Thyroid gland (tissue), 4 donors: Measurements from ENCODE around the gene USP49. TPM values are rescaled to one million over a fixed set of nuclear protein-coding genes. Genes with fewer than 3 reads are reported as not detected.
"Not testable (repeated sequence)": the region's sequence is repeated elsewhere in the genome, so short reads cannot be mapped to it uniquely, and the experiment has no call there.

Source experiments
- DNase-seq, 2 donors: peaks; one replicate each; pipeline ENCODE4 v3.0.0-alpha.2; 2019
- H3K27ac ChIP-seq, 3 donors: fragments of 200-600 bp; sonication (generic); 1 replicate in 2 of 3; 2 replicates in 1 of 3; pipeline ENCODE4 v1.5.1; 2016 to 2019; ENCODE audit warnings: mild to moderate bottlenecking in 1 of 3, moderate library complexity in 1 of 3
- H3K27me3 ChIP-seq: fragments of 200-600 bp; sonication (generic); one replicate; pipeline ENCODE4 v1.5.1; 2019
- H3K36me3 ChIP-seq, 2 donors: fragments of 200-600 bp; sonication (generic); one replicate each; pipeline ENCODE4 v1.5.1; 2016 to 2019
- H3K4me1 ChIP-seq, 2 donors: fragments of 200-600 bp; sonication (generic); one replicate each; pipeline ENCODE4 v1.5.1; 2017 to 2019
- H3K4me3 ChIP-seq, 3 donors: fragments of 200-600 bp; sonication (generic); replicated peaks in 1 of 3; 1 replicate in 2 of 3; 2 replicates in 1 of 3; pipeline ENCODE4 v1.5.1; 2016; ENCODE audit warnings: mild to moderate bottlenecking in 1 of 3
- H3K9me3 ChIP-seq: fragments of 200-600 bp; sonication (generic); one replicate; pipeline ENCODE4 v1.5.1; 2017
- POLR2A ChIP-seq, 2 donors: fragments of 450-650 bp; IDR thresholded peaks; one replicate each; pipeline ENCODE4 v1.6.1; 2017; ENCODE audit warnings: antibody characterized with exemption in 2 of 2, mild to moderate bottlenecking in 2 of 2, moderate library complexity in 1 of 2
- WGBS, 2 donors: methylation state at CpG; one replicate each; pipeline ENCODE4 v1.1.5; 2017; 5-methylcytosine and 5-hydroxymethylcytosine counted together
- intact Hi-C: fragments of 100-400 bp; cut with DNase I; formaldehyde crosslinking; loops from one replicate; pipeline ENCODE4 v1.15.1; 2023
- total RNA-seq, 4 donors: library from RNA; depleted of rRNA; stranded (reverse); fragments of >200 nt; gene quantifications; one replicate each; pipeline ENCODE4 v1.2.3, GENCODE V29; 2016
- TF ChIP-seq, protein P1 (sequence below), 6 experiments: fragments of 200-600 bp in 3 of 6; fragments of 450-650 bp in 3 of 6; sonication (generic) in 3 of 6; IDR thresholded peaks; one replicate each; pipeline ENCODE4 v1.5.1; 2016 to 2019; ENCODE audit warnings: antibody characterized with exemption in 6 of 6, mild to moderate bottlenecking in 2 of 6, inconsistent platforms in 1 of 6, moderate library complexity in 1 of 6

Gene USP49
- total RNA-seq, 4 donors from 2014 or later, result 9.8 to 17.5 (median 13.8) TPM

DNA sequence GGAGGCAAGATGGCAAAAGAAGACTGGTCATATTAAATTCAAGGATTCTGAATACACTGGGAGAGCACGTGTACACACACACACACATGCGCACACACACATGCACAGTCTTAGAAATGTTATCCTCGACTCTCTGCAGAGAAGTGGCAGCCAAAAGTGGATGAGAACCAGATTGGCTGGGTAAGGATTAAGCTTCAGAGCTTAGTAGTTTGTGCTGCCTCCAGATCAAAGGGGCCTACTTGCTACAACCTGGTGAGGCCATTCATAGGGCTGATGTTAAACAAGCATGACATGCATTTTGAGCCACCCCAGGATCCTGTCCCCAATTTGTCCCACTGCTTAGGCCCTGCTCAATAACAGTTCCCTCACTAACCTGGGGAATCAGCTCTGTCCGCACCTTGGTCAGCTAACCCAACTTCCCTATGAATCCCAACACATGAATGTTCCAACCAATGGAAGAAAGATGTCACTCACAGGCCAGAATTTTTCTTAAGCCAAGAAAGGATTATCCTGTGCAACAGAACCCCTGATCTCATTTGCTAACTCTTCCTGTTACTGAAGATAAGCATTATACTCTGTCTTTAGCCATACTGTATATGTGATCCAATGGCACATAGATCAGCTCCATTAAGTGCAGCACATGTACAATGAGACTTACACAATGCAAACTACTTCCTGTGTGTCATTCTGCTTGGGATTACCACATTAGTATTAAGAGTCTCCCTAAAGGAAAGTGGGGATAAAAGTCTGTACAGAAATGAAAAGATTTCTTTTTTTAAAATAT is 76.7 kb downstream of the USP49 start:
- no peak for DNase-seq
- H3K27ac ChIP-seq, result no peak overlapping the region
- H3K4me1 ChIP-seq, result no peaks in the 10 kb centered on the region
- H3K9me3 ChIP-seq, result no peaks in the 10 kb centered on the region
- TF ChIP-seq POLR2A (IDR thresholded peaks at IDR 0.05), result no peak
- TF ChIP-seq, protein P1, sequence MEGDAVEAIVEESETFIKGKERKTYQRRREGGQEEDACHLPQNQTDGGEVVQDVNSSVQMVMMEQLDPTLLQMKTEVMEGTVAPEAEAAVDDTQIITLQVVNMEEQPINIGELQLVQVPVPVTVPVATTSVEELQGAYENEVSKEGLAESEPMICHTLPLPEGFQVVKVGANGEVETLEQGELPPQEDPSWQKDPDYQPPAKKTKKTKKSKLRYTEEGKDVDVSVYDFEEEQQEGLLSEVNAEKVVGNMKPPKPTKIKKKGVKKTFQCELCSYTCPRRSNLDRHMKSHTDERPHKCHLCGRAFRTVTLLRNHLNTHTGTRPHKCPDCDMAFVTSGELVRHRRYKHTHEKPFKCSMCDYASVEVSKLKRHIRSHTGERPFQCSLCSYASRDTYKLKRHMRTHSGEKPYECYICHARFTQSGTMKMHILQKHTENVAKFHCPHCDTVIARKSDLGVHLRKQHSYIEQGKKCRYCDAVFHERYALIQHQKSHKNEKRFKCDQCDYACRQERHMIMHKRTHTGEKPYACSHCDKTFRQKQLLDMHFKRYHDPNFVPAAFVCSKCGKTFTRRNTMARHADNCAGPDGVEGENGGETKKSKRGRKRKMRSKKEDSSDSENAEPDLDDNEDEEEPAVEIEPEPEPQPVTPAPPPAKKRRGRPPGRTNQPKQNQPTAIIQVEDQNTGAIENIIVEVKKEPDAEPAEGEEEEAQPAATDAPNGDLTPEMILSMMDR (IDR thresholded peaks at IDR 0.05), result no peak
- H3K36me3 ChIP-seq, result no peaks in the 10 kb centered on the region
- WGBS, 2 donors, result 76 to 77% methylated on average over 4 of the region's 4 CpGs
- no peak overlapping the region for H3K4me3 ChIP-seq
- no peaks in the 10 kb centered on the region for H3K27me3 ChIP-seq
- intact Hi-C loops, result no loop called here

DNA sequence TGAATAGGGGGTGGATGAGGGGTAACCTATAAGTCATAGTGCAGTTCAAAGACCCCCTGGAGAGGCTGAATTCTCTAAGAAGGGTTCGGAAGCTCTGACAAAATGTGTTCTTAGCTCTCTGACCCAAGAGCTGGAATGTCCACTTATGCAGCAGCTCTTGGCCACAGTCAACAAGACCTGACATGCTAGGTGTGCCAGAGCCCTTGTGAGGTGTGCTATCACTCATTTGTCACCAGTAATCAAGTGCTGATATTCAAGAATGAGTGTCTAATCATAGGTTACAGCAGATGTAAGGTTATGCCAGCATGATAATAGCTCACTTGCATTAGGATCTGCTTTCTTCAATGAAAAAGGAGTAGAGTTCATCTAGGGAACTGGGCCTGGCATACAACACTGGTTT is 79.6 kb downstream of the USP49 start:
- Histone ChIP-seq H3K4me3 (no peak overlapping the region), H3K27me3 (no peaks in the 10 kb centered on the region), H3K4me1 (no peaks in the 10 kb centered on the region), H3K27ac (no peak overlapping the region), H3K9me3 (no peaks in the 10 kb centered on the region), H3K36me3 (no peaks in the 10 kb centered on the region)
- TF ChIP-seq, protein P1 (IDR thresholded peaks at IDR 0.05), result no peak
- no peak for TF ChIP-seq POLR2A (IDR thresholded peaks at IDR 0.05)
- intact Hi-C loops, result no loop called here
- DNase-seq, result no peak
- 56 to 68% methylated on average over 1 of the region's 1 CpG for WGBS, 2 donors

GRCh38 chr6:41814629-41815028 is 80.5 kb downstream of the USP49 start:
- Histone ChIP-seq H3K27me3 (no peaks in the 10 kb centered on the region), H3K9me3 (no peaks in the 10 kb centered on the region), H3K4me1 (no peaks in the 10 kb centered on the region), H3K27ac (no peak overlapping the region), H3K36me3 (no peaks in the 10 kb centered on the region), H3K4me3 (no peak overlapping the region)
- DNase-seq, result no peak
- intact Hi-C loops, result no loop called here
- 84 to 90% methylated on average over 4 of the region's 4 CpGs for WGBS, 2 donors
- no peak for TF ChIP-seq POLR2A (IDR thresholded peaks at IDR 0.05)
- TF ChIP-seq, protein P1 (IDR thresholded peaks at IDR 0.05), result no peak

DNA sequence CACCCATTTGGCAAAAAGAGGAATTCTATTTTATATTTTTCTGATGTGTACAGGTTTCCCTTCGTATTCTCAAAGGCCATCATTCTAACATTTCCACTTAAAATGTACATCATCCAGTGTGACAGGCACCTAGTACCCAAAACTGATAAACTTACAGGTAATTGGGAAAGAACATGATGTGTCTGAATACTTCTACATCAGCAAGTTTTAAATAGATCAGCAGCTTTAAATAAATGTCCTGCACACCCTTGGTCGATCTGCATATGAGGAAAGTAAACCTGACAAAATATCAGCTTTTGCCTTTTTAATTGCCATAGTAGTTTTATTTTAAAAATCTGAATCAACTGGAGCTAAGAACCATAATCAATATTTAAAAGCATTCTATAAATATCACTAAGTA is 81.2 kb downstream of the USP49 start:
- Histone ChIP-seq H3K27me3 (no peaks in the 10 kb centered on the region), H3K4me3 (no peak overlapping the region), H3K27ac (no peak overlapping the region), H3K4me1 (no peaks in the 10 kb centered on the region), H3K9me3 (no peaks in the 10 kb centered on the region), H3K36me3 (no peaks in the 10 kb centered on the region)
- TF ChIP-seq POLR2A (IDR thresholded peaks at IDR 0.05), result no peak
- TF ChIP-seq, protein P1 (IDR thresholded peaks at IDR 0.05), result no peak
- 90 to 91% methylated on average over 2 of the region's 2 CpGs for WGBS, 2 donors
- DNase-seq, result no peak
- intact Hi-C loops, result no loop called here

DNA sequence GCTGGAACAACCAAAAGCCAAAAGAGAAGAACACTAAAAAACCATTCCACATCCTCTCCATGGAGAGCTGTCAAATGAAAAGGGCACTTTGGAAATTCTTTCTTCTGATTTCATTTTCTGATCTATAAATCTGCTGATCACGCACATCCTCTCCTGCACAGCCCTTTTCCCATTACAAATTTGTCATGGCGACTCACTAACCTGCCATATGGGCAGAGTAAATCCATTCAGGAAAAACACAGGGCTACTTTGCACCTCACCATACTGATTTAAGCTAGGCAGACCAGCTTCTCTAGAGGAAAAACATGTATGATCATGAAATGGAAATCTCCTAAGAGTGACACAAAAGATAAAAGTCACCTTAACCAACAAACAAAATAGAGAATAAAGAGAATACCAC is 81.7 kb downstream of the USP49 start:
- Histone ChIP-seq H3K27ac (no peak overlapping the region), H3K4me3 (no peak overlapping the region), H3K9me3 (no peaks in the 10 kb centered on the region), H3K36me3 (no peaks in the 10 kb centered on the region), H3K4me1 (no peaks in the 10 kb centered on the region), H3K27me3 (no peaks in the 10 kb centered on the region)
- DNase-seq, result no peak
- 91 to 92% methylated on average over 2 of the region's 2 CpGs for WGBS, 2 donors
- intact Hi-C loops, result no loop called here
- TF ChIP-seq, protein P1 (IDR thresholded peaks at IDR 0.05), result no peak
- no peak for TF ChIP-seq POLR2A (IDR thresholded peaks at IDR 0.05)

- WGBS, 2 donors, result 97% methylated on average over 13 of the region's 13 CpGs
These were observed 83.2 kb downstream of the USP49 start for GRCh38 chr6:41811946-41812345.

More at GRCh38 chr6:41811946-41812345, 83.2 kb downstream of the USP49 start:
- H3K4me1 ChIP-seq, H3K27ac ChIP-seq, intact Hi-C loops, DNase-seq, H3K9me3 ChIP-seq, H3K27me3 ChIP-seq, H3K4me3 ChIP-seq, H3K36me3 ChIP-seq: not testable (repeated sequence)
